Measurements from ENCODE around the gene KCNQ1. TPM values are rescaled to one million over a fixed set of nuclear protein-coding genes. Genes with fewer than 3 reads are reported as not detected.

The KCNQ1 gene
- total and polyA plus RNA-seq, 8 donors, result 14.0 to 61.1 (median 46.7) TPM

DNA sequence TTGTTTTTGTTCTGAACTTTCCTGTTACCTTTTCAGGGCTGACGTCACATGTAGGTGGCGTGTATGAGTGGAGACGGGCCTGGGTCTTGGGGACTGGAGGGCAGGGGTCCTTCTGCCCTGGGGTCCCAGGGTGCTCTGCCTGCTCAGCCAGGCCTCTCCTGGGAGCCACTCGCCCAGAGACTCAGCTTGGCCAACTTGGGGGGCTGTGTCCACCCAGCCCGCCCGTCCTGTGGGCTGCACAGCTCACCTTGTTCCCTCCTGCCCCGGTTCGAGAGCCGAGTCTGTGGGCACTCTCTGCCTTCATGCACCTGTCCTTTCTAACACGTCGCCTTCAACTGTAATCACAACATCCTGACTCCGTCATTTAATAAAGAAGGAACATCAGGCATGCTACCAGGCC is 47.8 kb upstream of the KCNQ1 start:
- ATAC-seq (no peak), DNase-seq (no peak), FAIRE-seq (no peak)
- Histone ChIP-seq H3K9me3 (no peaks in the 10 kb centered on the region), H3K4me1 (peaks cover 7 to 16% (median 14%) of the 10 kb centered on the region in 3 donors), H3K27me3 (no peaks in the 10 kb centered on the region), H3K27ac (no peak overlapping the region), H3K4me3 (no peak overlapping the region), H3K36me3 (peaks cover 0 to 41% (median 24%) of the 10 kb centered on the region in 3 donors)
- WGBS, 2 donors, result 90 to 97% methylated on average over 12 of the region's 12 CpGs
- intact Hi-C loops (cut with DNase I), result no loop called here
- TF ChIP-seq, protein P1, sequence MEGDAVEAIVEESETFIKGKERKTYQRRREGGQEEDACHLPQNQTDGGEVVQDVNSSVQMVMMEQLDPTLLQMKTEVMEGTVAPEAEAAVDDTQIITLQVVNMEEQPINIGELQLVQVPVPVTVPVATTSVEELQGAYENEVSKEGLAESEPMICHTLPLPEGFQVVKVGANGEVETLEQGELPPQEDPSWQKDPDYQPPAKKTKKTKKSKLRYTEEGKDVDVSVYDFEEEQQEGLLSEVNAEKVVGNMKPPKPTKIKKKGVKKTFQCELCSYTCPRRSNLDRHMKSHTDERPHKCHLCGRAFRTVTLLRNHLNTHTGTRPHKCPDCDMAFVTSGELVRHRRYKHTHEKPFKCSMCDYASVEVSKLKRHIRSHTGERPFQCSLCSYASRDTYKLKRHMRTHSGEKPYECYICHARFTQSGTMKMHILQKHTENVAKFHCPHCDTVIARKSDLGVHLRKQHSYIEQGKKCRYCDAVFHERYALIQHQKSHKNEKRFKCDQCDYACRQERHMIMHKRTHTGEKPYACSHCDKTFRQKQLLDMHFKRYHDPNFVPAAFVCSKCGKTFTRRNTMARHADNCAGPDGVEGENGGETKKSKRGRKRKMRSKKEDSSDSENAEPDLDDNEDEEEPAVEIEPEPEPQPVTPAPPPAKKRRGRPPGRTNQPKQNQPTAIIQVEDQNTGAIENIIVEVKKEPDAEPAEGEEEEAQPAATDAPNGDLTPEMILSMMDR (IDR thresholded peaks at IDR 0.05), result no peak

- peaks cover 0 to 44% (median 29%) of the 10 kb centered on the region in 3 donors for H3K36me3 ChIP-seq
- FAIRE-seq, result no peak
- no peak for ATAC-seq
- TF ChIP-seq, protein P1 (IDR thresholded peaks at IDR 0.05), result no peak
- peak overlapping the region in 2 of 4 donors; percentile 79 to 80 for H3K4me3 ChIP-seq
- peaks cover 8 to 18% (median 14%) of the 10 kb centered on the region in 3 donors for H3K4me1 ChIP-seq
- 51 to 71% methylated on average over 7 of the region's 7 CpGs for WGBS, 2 donors
- no peaks in the 10 kb centered on the region for H3K27me3 ChIP-seq
- no peak for DNase-seq
- peak overlapping the region; percentile 90 to 96 (median 92) for H3K27ac ChIP-seq
- intact Hi-C loops (cut with DNase I), result no loop called here
- H3K9me3 ChIP-seq, result no peaks in the 10 kb centered on the region
Observed at GRCh38 chr11:2398664-2399355, 46.0 kb upstream of the KCNQ1 start.

- Histone ChIP-seq H3K4me1 (peaks cover 8 to 18% (median 14%) of the 10 kb centered on the region in 3 donors), H3K4me3 (peak overlapping the region; percentile 52 to 80 (median 68)), H3K36me3 (peaks cover 0 to 38% (median 28%) of the 10 kb centered on the region in 3 donors), H3K27me3 (no peaks in the 10 kb centered on the region), H3K27ac (peak overlapping the region; percentile 90 to 96 (median 92)), H3K9me3 (no peaks in the 10 kb centered on the region)
- TF ChIP-seq, protein P1 (IDR thresholded peaks at IDR 0.05), result no peak
- intact Hi-C loops (cut with DNase I), result no loop called here
- FAIRE-seq (no peak), ATAC-seq (peak in 3 of 4 donors; percentile 2 to 11 (median 6)), DNase-seq (peak in 3 of 6 donors; percentile 29 to 73 (median 54))
- WGBS, 2 donors, result 4 to 7% methylated on average over 23 of the region's 23 CpGs
Observed at GRCh38 chr11:2399488-2400068, 45.2 kb upstream of the KCNQ1 start.

GRCh38 chr11:2400069-2400761 is 44.6 kb upstream of the KCNQ1 start, which contains the start of gene TSSC4:
TSS of gene TSSC4 (plus strand) at chr11:2400750. CDS start at chr11:2402634, 1,884 bp downstream.
- intact Hi-C loops (cut with DNase I), result no loop called here
- peaks cover 0 to 32% (median 27%) of the 10 kb centered on the region in 3 donors for H3K36me3 ChIP-seq
- H3K4me1 ChIP-seq, result peaks cover 8 to 18% (median 14%) of the 10 kb centered on the region in 3 donors
- no peaks in the 10 kb centered on the region for H3K9me3 ChIP-seq
- peak; percentile 100 for DNase-seq
- TF ChIP-seq, protein P1 (IDR thresholded peaks at IDR 0.05), result peak; percentile 96 to 100 (median 98)
- H3K27ac ChIP-seq, result peak within 1 kb of the TSS; percentile 90 to 96 (median 92)
- ATAC-seq, result peak; percentile 87 to 95 (median 89)
- H3K27me3 ChIP-seq, result no peaks in the 10 kb centered on the region
- FAIRE-seq, result peak; percentile 98
- WGBS, 2 donors, result 0% methylated on average over 66 of the region's 66 CpGs
- peak within 1 kb of the TSS; percentile 90 to 100 (median 100) for H3K4me3 ChIP-seq
